AG20443 (cell line): ENCODE measurements around the gene GRIN2A.

Source experiments
- DNase-seq: peaks from one replicate; pipeline ENCODE4 v3.0.0; 2012; ENCODE audit warnings: low spot score, mixed read lengths

Gene GRIN2A

GRCh38 chr16:10182222-10183053 lies at the start of gene GRIN2A:
Gene GRIN2A (minus strand): TSS chr16:10182428. CDS start chr16:10180411, 2,017 bp downstream.
- peak; percentile 29 for DNase-seq

- DNase-seq: no peak
These were observed 49.3 kb upstream of the GRIN2A start for GRCh38 chr16:10231563-10231962.

GRCh38 chr16:10228779-10229178 lies 46.6 kb upstream of the GRIN2A start:
- DNase-seq: no peak

- DNase-seq: no peak
These were observed 44.7 kb upstream of the GRIN2A start for GRCh38 chr16:10226987-10227306.

GRCh38 chr16:10226141-10226986 lies 44.1 kb upstream of the GRIN2A start:
- DNase-seq: no peak

GRCh38 chr16:10225653-10226052 lies 43.4 kb upstream of the GRIN2A start:
- no peak for DNase-seq

- no peak for DNase-seq
These were observed 42.6 kb upstream of the GRIN2A start for GRCh38 chr16:10224850-10225249.

- no peak for DNase-seq
These were observed 38.7 kb upstream of the GRIN2A start for GRCh38 chr16:10220942-10221341.

- no peak for DNase-seq
These were observed 37.5 kb upstream of the GRIN2A start for GRCh38 chr16:10219742-10220141.

- DNase-seq: no peak
These were observed 36.4 kb upstream of the GRIN2A start for GRCh38 chr16:10218490-10219206.

GRCh38 chr16:10213748-10214147 lies 31.5 kb upstream of the GRIN2A start:
- DNase-seq: no peak

- no peak for DNase-seq
These were observed 28.7 kb upstream of the GRIN2A start for GRCh38 chr16:10210944-10211343.

- DNase-seq: no peak
These were observed 24.6 kb upstream of the GRIN2A start for GRCh38 chr16:10206865-10207264.

- no peak for DNase-seq
These were observed 24.0 kb upstream of the GRIN2A start for GRCh38 chr16:10206215-10206614.

- no peak for DNase-seq
These were observed 23.5 kb upstream of the GRIN2A start for GRCh38 chr16:10205688-10206087.

GRCh38 chr16:10202649-10203048 lies 20.4 kb upstream of the GRIN2A start:
- DNase-seq: no peak

- no peak for DNase-seq
These were observed 18.7 kb upstream of the GRIN2A start for GRCh38 chr16:10200637-10201586.

- no peak for DNase-seq
These were observed 14.8 kb upstream of the GRIN2A start for GRCh38 chr16:10196999-10197398.

GRCh38 chr16:10191096-10191495 lies 8.9 kb upstream of the GRIN2A start:
- no peak for DNase-seq

GRCh38 chr16:10189861-10190390 lies 7.7 kb upstream of the GRIN2A start:
- no peak for DNase-seq

GRCh38 chr16:10188236-10188635 lies 6.0 kb upstream of the GRIN2A start:
- no peak for DNase-seq
